Measurements from ENCODE around the gene NUTM2D. TPM values are rescaled to one million over a fixed set of nuclear protein-coding genes. Genes with fewer than 3 reads are reported as not detected.
A peak's percentile ranks its signal among the peaks of the same experiment; 100 is the strongest.
"Not testable (repeated sequence)": the region's sequence is repeated elsewhere in the genome, so short reads cannot be mapped to it uniquely, and the experiment has no call there.

NUTM2D gene
- 6.9 TPM for total RNA-seq

GRCh38 chr10:87357444-87357843 lies at the start of gene NUTM2D:
TSS of gene NUTM2D (plus strand) at chr10:87357744. CDS start at chr10:87358266, 522 bp downstream.
- not testable (repeated sequence) for DNase-seq (ENCODE audit: low spot score in 2 of 2); FAIRE-seq

GRCh38 chr10:87308702-87309101 lies 48.8 kb upstream of the NUTM2D start:
- DNase-seq (ENCODE audit: low spot score in 2 of 2); FAIRE-seq: not testable (repeated sequence)

- not testable (repeated sequence) for DNase-seq (ENCODE audit: low spot score in 2 of 2); FAIRE-seq
Observed at GRCh38 chr10:87309657-87310056, 47.9 kb upstream of the NUTM2D start.

GRCh38 chr10:87311521-87311920 lies 46.0 kb upstream of the NUTM2D start:
- not testable (repeated sequence) for FAIRE-seq; DNase-seq (ENCODE audit: low spot score in 2 of 2)

GRCh38 chr10:87313649-87314359 lies 43.7 kb upstream of the NUTM2D start:
- not testable (repeated sequence) for FAIRE-seq; DNase-seq (ENCODE audit: low spot score in 2 of 2)

- not testable (repeated sequence) for DNase-seq (ENCODE audit: low spot score in 2 of 2); FAIRE-seq
Observed at GRCh38 chr10:87314360-87314973, 43.1 kb upstream of the NUTM2D start.

GRCh38 chr10:87321505-87321904 lies 36.0 kb upstream of the NUTM2D start:
- not testable (repeated sequence) for FAIRE-seq; DNase-seq (ENCODE audit: low spot score in 2 of 2)

- DNase-seq (ENCODE audit: low spot score in 2 of 2); FAIRE-seq: not testable (repeated sequence)
Observed at GRCh38 chr10:87324559-87324958, 33.0 kb upstream of the NUTM2D start.

- not testable (repeated sequence) for FAIRE-seq; DNase-seq (ENCODE audit: low spot score in 2 of 2)
Observed at GRCh38 chr10:87327958-87328357, 29.6 kb upstream of the NUTM2D start.

- DNase-seq (ENCODE audit: low spot score in 2 of 2); FAIRE-seq: not testable (repeated sequence)
Observed at GRCh38 chr10:87329131-87329530, 28.4 kb upstream of the NUTM2D start.

- not testable (repeated sequence) for FAIRE-seq; DNase-seq (ENCODE audit: low spot score in 2 of 2)
Observed at GRCh38 chr10:87332687-87333086, 24.9 kb upstream of the NUTM2D start.

- DNase-seq (ENCODE audit: low spot score in 2 of 2); FAIRE-seq: not testable (repeated sequence)
Observed at GRCh38 chr10:87340411-87340810, 17.1 kb upstream of the NUTM2D start.

GRCh38 chr10:87341546-87342142 lies 15.9 kb upstream of the NUTM2D start:
- FAIRE-seq = not testable (repeated sequence)

GRCh38 chr10:87342249-87342710 lies 15.3 kb upstream of the NUTM2D start:
- FAIRE-seq = not testable (repeated sequence)

More at GRCh38 chr10:87341546-87342142, 15.9 kb upstream of the NUTM2D start:
- not testable (repeated sequence) for DNase-seq (ENCODE audit: low spot score in 2 of 2)

GRCh38 chr10:87342711-87343258 lies 14.8 kb upstream of the NUTM2D start:
- FAIRE-seq; DNase-seq (ENCODE audit: low spot score in 2 of 2): not testable (repeated sequence)

More at GRCh38 chr10:87342249-87342710, 15.3 kb upstream of the NUTM2D start:
- DNase-seq (ENCODE audit: low spot score in 2 of 2) = peak; percentile 28 to 68

GRCh38 chr10:87345743-87346142 lies 11.8 kb upstream of the NUTM2D start:
- FAIRE-seq; DNase-seq (ENCODE audit: low spot score in 2 of 2): not testable (repeated sequence)

GRCh38 chr10:87350161-87350560 lies 7.4 kb upstream of the NUTM2D start:
- FAIRE-seq; DNase-seq (ENCODE audit: low spot score in 2 of 2): not testable (repeated sequence)

- FAIRE-seq; DNase-seq (ENCODE audit: low spot score in 2 of 2): not testable (repeated sequence)
Observed at GRCh38 chr10:87352825-87353224, 4.7 kb upstream of the NUTM2D start.

- FAIRE-seq; DNase-seq (ENCODE audit: low spot score in 2 of 2): not testable (repeated sequence)
Observed at GRCh38 chr10:87355110-87355509, 2.4 kb upstream of the NUTM2D start.

- FAIRE-seq; DNase-seq (ENCODE audit: low spot score in 2 of 2): not testable (repeated sequence)
Observed at GRCh38 chr10:87358159-87358558, 615 bp downstream of the NUTM2D start.
